Thoracic aorta (tissue), 2 donors: ENCODE data around the gene SMPDL3A. TPM values are rescaled to one million over a fixed set of nuclear protein-coding genes. Genes with fewer than 3 reads are reported as not detected.

Experiments used
- ATAC-seq: fragments of 150-250 bp; one replicate; pipeline ENCODE4 v1.8.0; 2017; ENCODE audit warnings: low read depth; ENCODE audit not compliant: insufficient number of reproducible peaks, low FRiP score
- DNase-seq: peaks from one replicate; pipeline ENCODE4 v3.0.0-alpha.2; 2020; ENCODE audit warnings: low spot score
- H3K27ac ChIP-seq, 2 donors: fragments of 200-600 bp; sonication (generic); 1 replicate in 1 of 2; 2 replicates in 1 of 2; pipeline ENCODE4 v1.5.1; 2016; ENCODE audit warnings: mild to moderate bottlenecking in 2 of 2, moderate library complexity in 2 of 2
- H3K27me3 ChIP-seq: fragments of 200-600 bp; sonication (generic); replicated peaks from 2 replicates; pipeline ENCODE4 v1.6.0; 2016; ENCODE audit warnings: mild to moderate bottlenecking; ENCODE audit not compliant: insufficient read depth
- H3K36me3 ChIP-seq: fragments of 200-600 bp; sonication (generic); one replicate; pipeline ENCODE4 v1.5.1; 2016
- H3K4me1 ChIP-seq, 2 donors: fragments of 200-600 bp; sonication (generic); 1 replicate in 1 of 2; 2 replicates in 1 of 2; pipeline versions ENCODE4 v1.5.1 to v1.6.0; 2016; ENCODE audit warnings: low read depth in 2 of 2, mild to moderate bottlenecking in 1 of 2; ENCODE audit not compliant: control insufficient read depth in 1 of 2
- H3K4me3 ChIP-seq: fragments of 200-600 bp; sonication (generic); 2 replicates; pipeline ENCODE4 v1.5.1; 2016; ENCODE audit warnings: mild to moderate bottlenecking
- H3K9me3 ChIP-seq: fragments of 200-600 bp; sonication (generic); 2 replicates; pipeline ENCODE4 v1.5.1; 2016
- CTCF ChIP-seq: fragments of 200-600 bp; sonication (generic); IDR thresholded peaks from one replicate; pipeline ENCODE4 v1.5.1; 2019; ENCODE audit warnings: antibody characterized with exemption
- total RNA-seq, 2 donors: library from RNA; depleted of rRNA; stranded (reverse); fragments of >200 nt; gene quantifications; one replicate each; pipeline versions ENCODE4 v1.1.0 to v1.2.3, GENCODE V29; 2016

The SMPDL3A gene
- total RNA-seq, 2 donors from 2014 or later: 4.2 to 8.0 TPM

- Histone ChIP-seq H3K4me3 (no peak overlapping the region), H3K9me3 (no peaks in the 10 kb centered on the region), H3K27me3 (no peaks in the 10 kb centered on the region), H3K27ac (no peak overlapping the region), H3K4me1 (no peaks in the 10 kb centered on the region), H3K36me3 (no peaks in the 10 kb centered on the region)
- no peak for TF ChIP-seq CTCF
- DNase-seq: no peak
- no peak for ATAC-seq
Observed at GRCh38 chr6:122845916-122846612, 57.0 kb downstream of the SMPDL3A start.

GRCh38 chr6:122853259-122853995 is 64.4 kb downstream of the SMPDL3A start:
- DNase-seq (no peak), ATAC-seq (no peak)
- Histone ChIP-seq H3K27me3 (no peaks in the 10 kb centered on the region), H3K36me3 (no peaks in the 10 kb centered on the region), H3K4me1 (no peaks in the 10 kb centered on the region), H3K9me3 (no peaks in the 10 kb centered on the region), H3K27ac (no peak overlapping the region), H3K4me3 (no peak overlapping the region)
- TF ChIP-seq CTCF: no peak

Other genes with a start within 250 kb of the SMPDL3A start
- 1 to 10 TPM in 1 of 2 donors, under 1 TPM in 1; 0.81 to 6.0 TPM for gene PKIB, start 178.9 kb upstream of the SMPDL3A start, total RNA-seq
- gene FABP7, start 9.5 kb upstream of the SMPDL3A start, total RNA-seq: not detected
- under 1 TPM in 1 of 2 donors, not detected in 1; 0.07 TPM for gene CLVS2, start 207.0 kb downstream of the SMPDL3A start, total RNA-seq